ENCODE data around the gene COX6B1.
A peak's percentile ranks its signal among the peaks of the same experiment; 100 is the strongest.
"Not testable (repeated sequence)": the region's sequence is repeated elsewhere in the genome, so short reads cannot be mapped to it uniquely, and the experiment has no call there.

COX6B1 gene

DNA sequence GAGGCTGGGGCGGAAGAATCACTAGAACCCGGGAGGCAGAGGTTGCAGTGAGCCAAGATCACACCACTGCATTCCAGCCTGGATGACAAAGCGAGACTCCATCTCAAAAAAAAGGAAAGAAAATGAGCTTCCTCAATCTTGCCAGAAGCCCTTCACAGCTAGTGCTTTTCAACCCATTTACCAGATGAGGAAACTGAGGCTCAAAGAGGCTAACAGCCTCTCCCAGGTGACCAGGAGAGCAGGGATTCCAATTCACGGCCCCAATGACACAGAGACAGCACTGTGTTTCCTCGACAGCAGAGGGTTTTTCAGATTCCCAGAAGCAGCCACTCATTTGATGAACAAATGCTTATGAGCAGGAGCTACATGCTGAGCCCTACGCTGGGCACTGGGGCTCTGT is 21.4 kb downstream of the COX6B1 start:
- no peak for DNase-seq

- no peak for DNase-seq
These were observed 21.9 kb downstream of the COX6B1 start for GRCh38 chr19:35669974-35670373.

- DNase-seq = no peak
These were observed 22.6 kb downstream of the COX6B1 start for GRCh38 chr19:35670686-35671085.

- DNase-seq = no peak
These were observed 23.7 kb downstream of the COX6B1 start for GRCh38 chr19:35671818-35672217.

DNA sequence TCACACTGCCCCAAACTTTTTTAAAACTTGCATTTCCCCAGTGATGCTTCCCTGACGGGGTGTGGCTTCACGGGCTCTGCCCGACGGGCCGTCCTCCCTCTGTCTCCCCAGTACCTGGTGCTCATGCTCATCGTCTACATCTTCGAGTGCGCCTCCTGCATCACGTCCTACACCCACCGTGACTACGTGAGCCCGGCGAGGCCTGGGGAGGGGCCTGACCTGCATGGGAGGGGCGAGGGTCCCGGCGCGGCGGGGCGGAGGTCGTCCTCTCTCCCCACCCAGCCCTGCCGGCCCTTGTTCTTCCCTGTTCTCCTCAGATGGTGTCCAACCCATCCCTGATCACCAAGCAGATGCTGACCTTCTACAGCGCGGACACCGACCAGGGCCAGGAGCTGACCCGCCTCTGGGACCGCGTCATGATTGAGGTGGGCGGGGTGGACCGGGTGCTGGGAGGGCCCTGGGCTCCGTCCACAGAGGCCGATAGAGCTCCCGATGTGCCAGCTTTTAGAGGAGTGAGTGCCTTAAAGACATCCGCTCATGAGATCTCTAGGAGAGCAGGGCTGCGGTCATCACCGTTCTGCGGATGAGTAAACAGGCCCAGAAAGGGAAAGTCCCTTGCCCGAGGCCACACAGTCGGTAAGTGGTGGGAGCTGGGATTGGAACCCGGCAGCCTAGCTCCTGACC is 25.1 kb downstream of the COX6B1 start:
- peak; percentile 3 to 48 for DNase-seq

- DNase-seq = no peak
These were observed 27.5 kb downstream of the COX6B1 start for GRCh38 chr19:35675589-35676140.

DNA sequence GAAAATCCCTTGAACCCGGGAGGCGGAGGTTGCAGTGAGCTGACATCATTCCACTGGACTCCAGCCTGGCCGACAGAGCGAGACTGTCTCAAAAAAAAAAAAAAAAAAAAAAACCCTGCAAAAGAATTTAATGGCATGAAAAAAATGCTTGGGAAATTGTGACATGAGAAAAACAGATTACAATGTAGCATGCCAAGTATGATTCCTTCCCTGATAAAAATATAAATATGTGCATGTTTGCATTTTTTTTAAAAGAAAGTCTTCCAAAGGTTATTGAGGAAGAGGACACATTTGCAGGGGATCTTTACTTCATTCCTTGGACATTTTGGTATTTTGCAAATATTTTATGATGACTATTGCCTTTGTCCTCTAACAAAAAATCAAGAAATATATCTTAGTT is 41.7 kb downstream of the COX6B1 start:
- no peak for DNase-seq

- not testable (repeated sequence) for DNase-seq
These were observed 43.0 kb downstream of the COX6B1 start for GRCh38 chr19:35691106-35691505.

- DNase-seq = no peak
These were observed 43.9 kb downstream of the COX6B1 start for GRCh38 chr19:35692010-35692409.

- DNase-seq = no peak
These were observed 45.3 kb downstream of the COX6B1 start for GRCh38 chr19:35693422-35693821.

GRCh38 chr19:35693835-35694599 is 45.9 kb downstream of the COX6B1 start:
- DNase-seq = peak; percentile 90 to 94

- DNase-seq = no peak
These were observed 47.8 kb downstream of the COX6B1 start for GRCh38 chr19:35695895-35696422.

DNA sequence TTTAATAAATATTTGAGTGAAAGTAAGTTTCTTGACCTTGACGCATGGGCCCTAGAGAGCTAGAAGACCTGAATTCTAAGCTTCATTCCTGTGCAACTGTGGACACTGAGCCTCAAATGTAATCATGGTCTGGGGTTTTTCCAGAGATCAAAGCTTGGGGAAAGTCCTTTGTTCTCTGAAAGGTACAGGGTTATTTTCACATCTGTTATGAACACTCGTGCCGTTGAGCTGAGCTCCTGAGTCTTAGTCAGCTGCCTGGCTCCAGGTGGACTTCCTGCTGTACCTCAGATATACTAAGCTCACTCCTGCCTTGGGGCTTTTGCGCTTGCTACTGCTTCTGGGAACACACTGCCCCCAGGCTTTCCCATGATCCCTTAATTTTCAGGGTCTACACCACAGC is 48.7 kb downstream of the COX6B1 start:
- DNase-seq = no peak

- DNase-seq = peak; percentile 95 to 97
These were observed 54.3 kb downstream of the COX6B1 start for GRCh38 chr19:35702223-35703012.

DNA sequence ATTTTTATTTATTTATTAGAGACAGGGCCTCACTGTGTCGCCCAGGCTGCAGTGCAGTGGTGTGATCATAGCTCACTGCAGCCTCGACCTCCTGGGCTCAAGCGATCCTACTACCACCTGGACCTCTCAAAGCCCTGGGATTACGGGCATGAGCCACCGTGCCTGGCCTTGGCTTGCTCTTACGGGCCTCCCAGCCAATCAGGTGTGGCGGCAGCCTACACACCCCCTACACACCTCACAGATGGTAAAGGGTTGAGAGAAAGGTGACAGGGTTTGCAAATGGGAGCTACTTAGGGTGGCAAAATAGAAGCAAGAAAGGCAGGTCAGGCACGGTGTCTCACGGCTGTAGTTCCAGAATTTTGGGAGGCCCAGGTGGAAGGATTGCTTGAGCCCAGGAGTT is 55.2 kb downstream of the COX6B1 start:
- no peak for DNase-seq

- DNase-seq = no peak
These were observed 56.1 kb downstream of the COX6B1 start, which contains the start of gene ZBTB32 for GRCh38 chr19:35704218-35704617. ZBTB32 (plus strand) TSS chr19:35704558; CDS start chr19:35714627, 10,069 bp downstream.

All from CD4-positive, alpha-beta T cell treated with Interferon alpha-2 for 1 hour (primary cell).